ENCODE data around the gene YIPF1.

DNA sequence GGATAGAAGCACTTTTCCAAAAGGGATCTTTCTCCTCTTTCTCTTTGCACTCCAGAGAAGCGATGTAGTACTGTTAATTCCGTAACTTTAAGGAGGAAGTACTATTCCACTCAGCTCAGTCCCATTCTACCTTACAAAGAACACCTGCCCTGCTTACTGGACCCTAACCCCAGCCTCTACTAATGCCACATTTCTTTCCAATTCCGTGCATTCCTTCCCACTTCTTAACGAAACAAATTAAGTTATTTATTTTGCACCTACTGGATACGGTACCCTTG is 52.0 kb downstream of the YIPF1 start:
- TF ChIP-seq, protein P1, sequence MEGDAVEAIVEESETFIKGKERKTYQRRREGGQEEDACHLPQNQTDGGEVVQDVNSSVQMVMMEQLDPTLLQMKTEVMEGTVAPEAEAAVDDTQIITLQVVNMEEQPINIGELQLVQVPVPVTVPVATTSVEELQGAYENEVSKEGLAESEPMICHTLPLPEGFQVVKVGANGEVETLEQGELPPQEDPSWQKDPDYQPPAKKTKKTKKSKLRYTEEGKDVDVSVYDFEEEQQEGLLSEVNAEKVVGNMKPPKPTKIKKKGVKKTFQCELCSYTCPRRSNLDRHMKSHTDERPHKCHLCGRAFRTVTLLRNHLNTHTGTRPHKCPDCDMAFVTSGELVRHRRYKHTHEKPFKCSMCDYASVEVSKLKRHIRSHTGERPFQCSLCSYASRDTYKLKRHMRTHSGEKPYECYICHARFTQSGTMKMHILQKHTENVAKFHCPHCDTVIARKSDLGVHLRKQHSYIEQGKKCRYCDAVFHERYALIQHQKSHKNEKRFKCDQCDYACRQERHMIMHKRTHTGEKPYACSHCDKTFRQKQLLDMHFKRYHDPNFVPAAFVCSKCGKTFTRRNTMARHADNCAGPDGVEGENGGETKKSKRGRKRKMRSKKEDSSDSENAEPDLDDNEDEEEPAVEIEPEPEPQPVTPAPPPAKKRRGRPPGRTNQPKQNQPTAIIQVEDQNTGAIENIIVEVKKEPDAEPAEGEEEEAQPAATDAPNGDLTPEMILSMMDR (IDR thresholded peaks at IDR 0.05) = no peak
- no peak for TF ChIP-seq POLR2A (IDR thresholded peaks at IDR 0.05)

All from adrenal gland (tissue), 5 donors.